T-helper 22 cell (primary cell): ENCODE data around the gene TIMM44.
"Not testable (repeated sequence)": the region's sequence is repeated elsewhere in the genome, so short reads cannot be mapped to it uniquely, and the experiment has no call there.

Experiments
- DNase-seq: peaks from one replicate; pipeline ENCODE4 v3.0.0-alpha.2; 2020; ENCODE audit warnings: low read depth

The TIMM44 gene

GRCh38 chr19:7947939-7948338 lies 4.5 kb upstream of the TIMM44 start:
- no peak for DNase-seq

DNA sequence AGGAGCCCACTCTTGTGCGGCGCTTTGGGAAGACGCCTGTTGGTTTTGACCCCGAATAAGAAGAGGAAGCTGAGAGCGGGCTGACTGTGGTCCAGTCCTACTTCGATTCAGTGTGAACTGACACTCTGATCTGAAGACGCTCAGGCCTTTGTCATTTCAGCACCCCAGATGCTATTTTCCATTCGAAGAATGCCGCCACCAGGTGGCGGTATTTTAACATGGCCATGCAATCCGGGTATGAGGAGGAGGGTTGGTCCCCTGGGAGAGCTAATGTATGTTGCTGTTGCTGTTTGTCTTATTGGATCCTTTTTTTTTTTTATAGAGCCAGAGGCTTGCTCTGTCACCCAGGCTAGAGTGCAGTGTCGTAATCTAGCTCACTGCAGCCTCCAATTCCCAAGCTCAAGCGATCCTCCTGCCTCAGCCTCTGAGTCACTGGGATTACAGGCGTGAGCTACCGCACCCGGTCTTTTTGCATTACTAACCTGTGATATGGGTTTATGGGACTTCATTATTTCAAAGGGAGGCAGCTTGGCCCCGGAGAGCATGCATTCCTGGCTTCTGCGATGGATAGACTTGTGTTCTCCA lies 803 bp upstream of the TIMM44 start:
- peak; percentile 61 for DNase-seq

GRCh38 chr19:7942981-7943443 lies 454 bp downstream of the TIMM44 start:
- DNase-seq, result no peak

GRCh38 chr19:7941895-7942596 lies 1.4 kb downstream of the TIMM44 start:
- no peak for DNase-seq

GRCh38 chr19:7940841-7941240 lies 2.6 kb downstream of the TIMM44 start:
- no peak for DNase-seq

DNA sequence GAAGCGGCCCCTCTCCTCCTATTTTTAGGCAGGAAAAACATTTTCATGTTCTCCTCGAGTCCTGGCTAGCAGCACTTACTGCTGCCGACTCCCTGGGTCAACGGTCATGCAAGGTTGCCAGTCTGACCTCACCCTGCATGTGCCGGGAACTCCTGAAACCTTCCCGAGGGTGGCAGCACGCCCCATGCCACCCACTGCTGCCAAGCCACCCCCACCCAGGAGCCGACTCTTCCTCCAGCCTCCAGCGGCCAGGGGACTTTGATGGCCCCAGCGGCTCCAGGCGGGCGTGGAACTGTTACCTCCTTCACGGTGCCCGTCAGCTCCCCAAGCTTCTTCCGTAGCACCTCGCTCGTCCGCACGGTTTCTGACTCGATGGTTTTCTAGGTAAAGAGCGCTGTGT lies 8.7 kb downstream of the TIMM44 start:
- DNase-seq, result no peak

DNA sequence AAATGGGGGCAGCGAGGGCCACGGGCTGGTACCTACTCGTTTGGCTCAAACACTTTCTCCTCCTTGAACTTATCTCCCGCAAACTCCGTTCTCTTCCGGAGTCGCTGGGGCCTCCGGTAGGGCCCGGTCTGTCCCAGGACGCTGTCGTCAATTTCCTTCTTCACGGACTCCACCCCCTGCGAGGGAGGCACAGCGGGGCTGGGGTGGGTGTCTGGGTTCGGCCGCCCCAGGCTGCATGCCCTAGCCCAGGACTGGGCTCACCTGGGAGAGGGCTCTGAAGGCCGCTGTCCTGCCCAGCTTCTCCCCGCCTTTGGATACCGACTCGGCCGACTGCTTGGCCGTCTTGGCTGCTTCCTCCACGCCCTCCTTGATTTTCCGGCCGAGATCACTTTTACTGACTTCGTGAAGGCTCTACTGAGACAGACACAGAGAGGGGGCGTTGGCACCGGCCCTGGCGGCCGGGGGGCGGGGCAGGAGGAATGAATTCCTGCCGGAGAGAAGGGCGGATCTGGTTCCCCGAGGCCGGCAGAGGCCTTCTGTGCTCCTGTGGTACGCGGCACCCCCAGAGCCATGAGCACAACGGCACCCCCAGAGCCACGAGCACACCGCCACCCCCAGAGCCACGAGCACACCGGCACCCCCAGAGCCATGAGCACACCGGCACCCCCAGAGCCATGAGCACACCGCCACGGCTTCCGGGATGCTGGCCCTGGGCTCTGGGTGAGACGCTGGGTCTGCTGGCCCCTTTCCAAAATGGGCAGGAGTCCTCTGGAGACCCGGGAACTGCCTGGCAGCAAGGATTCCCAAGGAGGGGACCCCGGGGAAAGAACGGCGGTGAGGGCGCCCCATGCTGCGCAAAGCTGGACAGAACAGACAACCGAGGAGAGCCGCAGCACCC lies 9.4 kb downstream of the TIMM44 start:
- no peak for DNase-seq

GRCh38 chr19:7933411-7933810 lies 10.1 kb downstream of the TIMM44 start:
- no peak for DNase-seq

DNA sequence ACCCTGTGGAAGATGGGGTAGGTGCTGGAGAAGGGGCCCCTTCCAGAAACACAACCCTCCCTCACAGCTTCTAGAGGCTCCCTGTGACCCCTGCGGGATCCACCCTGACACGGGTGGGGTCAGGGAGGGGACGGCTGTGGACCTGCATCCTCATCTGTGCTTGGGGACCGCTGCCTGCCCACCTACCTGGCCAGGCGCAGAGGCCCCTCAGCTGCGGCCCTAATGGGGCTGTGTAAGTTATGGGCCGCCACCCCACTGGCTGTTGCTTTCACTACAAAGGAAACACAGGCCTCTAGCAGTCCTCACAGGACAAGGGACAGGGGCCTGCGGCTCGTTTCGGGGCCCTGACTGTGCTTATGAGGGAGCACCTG lies 10.6 kb downstream of the TIMM44 start:
- DNase-seq, result no peak

GRCh38 chr19:7932276-7932929 lies 11.1 kb downstream of the TIMM44 start:
- DNase-seq, result no peak

DNA sequence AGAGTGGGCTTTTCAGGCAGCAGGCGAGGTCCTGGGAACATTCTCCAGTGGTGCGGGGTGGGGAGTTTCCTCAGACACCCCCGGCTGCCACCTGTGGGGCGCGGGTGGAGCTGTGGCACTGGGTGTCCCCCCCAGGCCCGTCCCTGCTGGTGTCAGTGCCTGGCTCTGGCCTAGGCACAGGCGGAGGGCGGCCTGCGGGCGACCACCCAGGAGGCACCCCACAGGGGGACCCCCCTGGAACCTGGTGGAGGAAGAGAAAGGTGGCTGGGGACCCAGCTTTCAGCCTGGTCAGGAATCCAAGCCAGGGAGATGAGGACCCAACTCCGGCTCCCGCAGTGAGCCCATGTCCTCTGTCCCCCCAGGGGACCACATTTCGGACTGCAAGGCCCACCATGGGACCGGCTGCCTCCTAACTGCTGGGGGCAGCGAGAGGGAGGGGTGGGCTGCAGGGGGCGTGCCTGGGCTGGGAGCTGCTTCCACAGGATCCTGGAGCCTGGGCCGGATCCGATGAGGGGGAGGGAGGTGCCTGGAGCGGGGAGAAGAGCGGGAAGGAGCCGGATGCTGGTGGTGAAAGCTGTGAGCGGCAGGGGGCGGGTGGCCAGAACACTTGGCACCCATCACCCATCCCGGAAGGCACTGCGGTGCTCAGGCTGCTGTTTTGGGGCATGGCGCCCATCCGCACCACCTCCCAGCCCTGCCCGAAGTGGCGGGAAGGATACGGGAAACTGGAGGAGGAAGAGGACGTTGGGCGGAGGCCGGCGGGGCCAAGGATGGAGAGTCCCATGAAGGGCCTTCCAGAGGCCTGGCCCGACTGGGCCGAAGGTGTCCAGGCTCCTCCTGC lies 12.0 kb downstream of the TIMM44 start:
- no peak for DNase-seq

- DNase-seq, result no peak
Observed at GRCh38 chr19:7930765-7931164, 12.7 kb downstream of the TIMM44 start.

- not testable (repeated sequence) for DNase-seq
Observed at GRCh38 chr19:7930030-7930429, 13.4 kb downstream of the TIMM44 start.

GRCh38 chr19:7928741-7929701 lies 14.4 kb downstream of the TIMM44 start:
- peak; percentile 62 for DNase-seq

GRCh38 chr19:7928334-7928706 lies 15.1 kb downstream of the TIMM44 start:
- no peak for DNase-seq

GRCh38 chr19:7927605-7928333 lies 15.7 kb downstream of the TIMM44 start:
- DNase-seq, result no peak

- no peak for DNase-seq
Observed at GRCh38 chr19:7926727-7927604, 16.5 kb downstream of the TIMM44 start.

GRCh38 chr19:7926021-7926726 lies 17.3 kb downstream of the TIMM44 start, which contains the start of gene CTXN1:
CTXN1 (minus strand) TSS chr19:7926135; CDS start chr19:7925538, 597 bp downstream.
- DNase-seq, result peak; percentile 61
